Measurements from ENCODE around the gene IRS2.
A peak's percentile ranks its signal among the peaks of the same experiment; 100 is the strongest.
"Not testable (repeated sequence)": the region's sequence is repeated elsewhere in the genome, so short reads cannot be mapped to it uniquely, and the experiment has no call there.

Gene IRS2

DNA sequence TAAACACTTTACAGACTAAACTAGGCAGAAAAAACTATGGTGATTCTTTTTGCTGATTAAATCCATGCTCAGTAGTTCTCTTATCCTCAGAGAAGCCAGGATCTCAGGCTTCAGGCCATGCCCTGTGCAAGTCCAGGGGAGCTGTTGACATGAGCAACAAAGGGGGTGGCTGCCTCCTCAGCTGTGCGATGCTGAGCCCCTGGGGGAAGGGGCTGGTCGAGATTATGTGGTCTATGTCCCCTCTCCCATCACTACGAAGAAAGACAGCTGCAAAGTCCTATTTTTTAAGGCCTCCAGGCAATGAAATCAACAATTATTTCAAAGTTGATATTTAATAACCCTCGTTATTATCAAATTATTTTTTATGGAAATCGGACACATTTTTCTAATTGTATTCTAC, 37.0 kb downstream of the IRS2 start:
- DNase-seq: no peak

DNA sequence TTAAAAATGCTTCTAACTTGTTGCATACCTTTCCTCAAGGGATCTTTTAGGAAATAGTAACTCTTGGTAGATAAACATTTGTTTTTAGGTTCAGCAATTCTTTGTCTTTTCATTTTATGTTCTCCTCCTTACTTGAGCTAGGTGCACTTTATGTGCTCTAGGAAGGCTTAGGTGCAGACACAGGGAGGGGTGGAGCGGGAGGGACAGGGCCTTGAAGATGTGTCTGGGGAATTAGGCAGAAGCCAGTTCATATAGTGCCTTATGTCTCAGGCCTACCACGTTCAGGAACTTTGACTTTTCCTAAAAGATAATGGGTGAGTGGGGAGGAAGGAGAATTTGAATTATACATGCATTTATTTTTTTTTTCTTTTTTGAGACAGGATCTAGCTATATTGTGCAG, 37.7 kb downstream of the IRS2 start:
- no peak for DNase-seq

DNA sequence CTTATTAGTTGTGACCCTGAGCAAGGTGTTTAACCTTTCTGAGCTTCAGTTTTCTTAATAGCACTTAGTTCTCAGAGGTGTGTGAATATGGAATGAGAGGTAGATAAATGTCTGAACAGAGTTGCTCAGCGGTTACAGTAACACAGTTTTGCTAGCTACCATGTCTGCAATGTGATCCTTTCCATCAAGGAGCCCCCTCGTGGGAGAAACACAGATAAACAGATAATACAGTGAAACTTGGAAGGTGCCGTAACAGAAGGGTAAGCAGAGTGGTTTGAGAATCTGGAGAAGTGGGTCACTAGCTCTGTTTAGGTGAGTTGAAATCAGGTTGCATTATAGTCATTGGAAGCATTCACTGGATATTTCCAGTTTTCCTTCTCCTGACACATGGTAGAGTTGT, 38.9 kb downstream of the IRS2 start:
- DNase-seq: no peak

DNA sequence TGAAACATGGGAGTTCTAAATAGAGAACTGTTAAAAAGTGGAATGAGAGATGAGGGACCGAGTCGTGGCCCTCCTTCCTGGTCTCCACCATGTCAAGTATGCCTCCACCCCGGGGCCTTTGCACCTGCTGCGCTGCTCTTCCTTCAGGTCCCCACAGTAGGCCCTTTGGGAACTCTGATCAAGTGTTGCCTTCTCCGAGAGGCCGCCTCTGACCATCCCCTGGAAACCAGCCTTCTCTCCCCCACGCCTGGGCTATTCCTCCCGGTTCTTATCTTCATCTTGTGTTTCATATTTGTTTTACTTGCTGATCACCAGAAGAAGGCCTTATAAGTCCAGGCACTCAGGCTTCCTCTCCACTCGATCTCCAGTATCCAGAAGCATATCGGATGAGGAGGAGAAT, 40.0 kb downstream of the IRS2 start:
- DNase-seq: no peak

- no peak for DNase-seq
These were observed 40.7 kb downstream of the IRS2 start for GRCh38 chr13:109745702-109746101.

GRCh38 chr13:109745060-109745459, 41.3 kb downstream of the IRS2 start:
- DNase-seq: no peak

DNA sequence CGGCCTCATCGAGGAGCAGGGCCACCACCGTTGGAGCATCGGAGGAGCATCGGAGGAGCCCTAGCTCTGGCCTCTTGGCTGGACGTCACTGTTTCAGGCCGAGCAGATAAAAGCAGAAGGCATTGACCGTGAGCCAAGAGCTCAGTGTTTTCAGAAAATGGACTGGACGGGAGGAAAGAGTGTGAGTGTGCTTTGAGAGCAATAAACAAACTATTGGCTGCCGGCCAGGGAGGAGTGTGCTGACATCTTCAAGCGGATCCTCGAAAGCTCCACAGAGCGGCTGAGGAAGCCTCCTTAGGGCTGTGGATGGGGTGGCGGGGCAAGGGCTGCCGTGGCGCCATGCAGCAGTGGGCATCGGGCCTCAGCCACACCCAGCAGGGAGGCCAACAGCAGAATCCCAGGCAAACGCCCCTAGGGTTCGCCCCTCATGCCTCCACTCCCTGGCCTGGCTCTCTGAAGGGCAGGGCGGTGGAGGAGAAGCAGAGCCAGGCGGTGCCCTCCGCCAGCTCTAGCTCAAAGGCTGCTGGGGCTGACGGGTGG, 41.8 kb downstream of the IRS2 start:
- DNase-seq: no peak

DNA sequence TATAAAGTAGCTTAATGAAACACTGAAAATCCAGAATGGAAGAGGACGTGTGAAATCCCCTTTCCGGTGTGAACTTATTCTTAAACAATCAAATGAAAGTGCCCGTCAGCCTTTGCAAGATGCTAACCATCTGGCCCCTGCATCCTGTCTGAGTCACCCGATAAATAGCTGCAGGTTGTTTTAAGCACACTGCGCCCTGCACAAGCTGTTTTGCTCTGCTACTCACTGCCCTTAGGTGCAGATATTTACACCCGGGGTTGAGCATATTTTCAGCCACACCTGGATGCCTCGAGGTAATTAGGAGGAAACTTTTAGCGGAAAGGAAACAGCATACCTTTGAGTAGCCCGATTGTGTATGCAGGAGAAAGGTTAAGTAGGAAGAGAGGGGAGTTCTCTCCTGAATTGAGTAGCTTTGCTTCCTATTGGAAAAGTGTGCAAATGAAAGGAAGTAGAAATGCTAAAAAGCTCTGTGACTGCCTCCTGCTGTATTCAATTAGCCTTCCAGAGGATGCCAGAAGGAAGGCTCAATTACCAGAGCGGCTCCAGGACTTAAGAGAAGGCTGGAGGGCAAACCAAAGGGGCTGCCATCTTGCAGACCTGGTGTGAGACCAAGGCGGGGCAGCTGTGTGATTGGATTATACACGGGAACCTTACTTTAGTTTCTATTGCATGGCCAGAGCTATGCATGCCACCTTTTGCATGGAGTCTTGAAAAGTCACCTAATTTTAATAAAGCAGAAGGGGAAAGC, 42.5 kb downstream of the IRS2 start:
- peak; percentile 39 for DNase-seq

DNA sequence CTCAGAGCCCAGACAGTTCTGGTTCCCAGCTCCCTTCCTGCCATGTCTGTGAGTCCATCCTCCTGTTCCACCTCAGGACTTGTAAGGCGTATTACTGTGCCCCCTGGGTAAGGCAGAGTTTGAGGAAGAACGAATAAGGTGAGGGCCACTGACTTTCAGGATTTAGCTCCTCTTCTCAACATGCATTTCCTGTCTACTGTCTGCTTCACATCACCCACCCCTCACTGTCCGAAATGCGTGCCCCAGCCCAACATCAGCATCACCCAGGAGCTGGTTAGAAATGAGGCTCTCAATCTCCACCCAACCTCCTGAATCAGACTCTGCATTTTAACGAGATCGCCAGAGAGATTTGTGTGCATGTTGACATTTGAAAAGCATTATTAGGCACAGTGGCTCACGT, 44.4 kb downstream of the IRS2 start:
- no peak for DNase-seq

DNA sequence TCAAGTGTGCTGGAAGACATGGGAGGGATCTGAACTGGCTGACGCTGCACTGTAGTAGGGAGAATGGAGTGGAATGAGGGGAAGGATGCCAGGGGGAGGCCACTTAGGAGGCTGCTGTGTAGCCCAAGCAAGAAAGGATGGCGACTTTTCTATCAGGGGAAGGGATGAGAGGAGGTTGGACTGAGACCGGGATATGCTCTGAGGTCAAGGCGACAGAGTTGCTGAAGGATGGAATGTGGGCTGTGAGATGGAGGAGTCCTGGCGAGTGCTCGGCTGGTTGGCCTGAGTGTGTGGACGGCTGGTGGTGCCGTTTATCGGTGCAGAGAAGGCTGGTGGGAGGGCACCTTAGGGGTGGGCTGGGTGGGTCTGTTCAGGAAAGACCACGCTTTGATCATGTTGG, 45.7 kb downstream of the IRS2 start:
- no peak for DNase-seq

DNA sequence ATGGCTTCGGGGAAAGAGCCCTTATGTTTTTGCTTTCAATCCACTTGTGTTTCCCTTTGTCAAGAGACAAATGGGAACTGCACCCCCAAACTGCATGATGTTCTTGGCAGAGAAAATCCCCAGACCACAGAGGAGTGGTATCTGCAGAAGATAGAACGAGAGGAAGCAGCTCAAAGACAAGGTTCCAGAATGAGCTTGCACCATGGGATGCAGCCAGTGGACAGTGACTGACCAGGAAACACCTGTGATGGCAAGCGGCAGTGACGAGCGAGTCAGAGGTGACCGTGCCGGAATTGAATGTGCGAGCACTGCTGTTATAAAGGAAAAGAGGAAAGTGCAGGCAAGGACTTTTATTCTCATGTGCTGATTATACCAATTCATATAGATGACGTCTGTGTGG, 46.3 kb downstream of the IRS2 start:
- no peak for DNase-seq

- DNase-seq: no peak
These were observed 48.1 kb downstream of the IRS2 start for GRCh38 chr13:109738298-109738746.

DNA sequence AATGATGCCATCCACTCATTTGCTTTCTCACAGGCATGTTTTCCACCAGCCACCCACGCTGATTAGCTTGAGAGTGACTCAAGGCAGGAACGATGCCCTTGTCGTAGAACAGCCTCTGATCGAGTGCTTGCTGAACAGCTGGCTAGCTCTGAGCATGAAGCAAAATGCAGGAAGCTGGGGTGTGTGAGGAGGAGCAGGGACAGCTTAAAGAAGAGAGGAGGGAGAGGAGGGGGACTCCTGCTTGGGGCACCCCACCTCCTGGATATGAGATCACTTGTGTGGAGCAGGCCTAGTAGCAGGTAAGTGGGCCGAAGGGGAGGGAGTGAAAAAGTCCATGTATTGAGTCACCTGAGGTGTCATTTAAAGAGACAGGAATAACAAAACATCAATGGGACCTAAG, 48.8 kb downstream of the IRS2 start:
- DNase-seq: no peak

DNA sequence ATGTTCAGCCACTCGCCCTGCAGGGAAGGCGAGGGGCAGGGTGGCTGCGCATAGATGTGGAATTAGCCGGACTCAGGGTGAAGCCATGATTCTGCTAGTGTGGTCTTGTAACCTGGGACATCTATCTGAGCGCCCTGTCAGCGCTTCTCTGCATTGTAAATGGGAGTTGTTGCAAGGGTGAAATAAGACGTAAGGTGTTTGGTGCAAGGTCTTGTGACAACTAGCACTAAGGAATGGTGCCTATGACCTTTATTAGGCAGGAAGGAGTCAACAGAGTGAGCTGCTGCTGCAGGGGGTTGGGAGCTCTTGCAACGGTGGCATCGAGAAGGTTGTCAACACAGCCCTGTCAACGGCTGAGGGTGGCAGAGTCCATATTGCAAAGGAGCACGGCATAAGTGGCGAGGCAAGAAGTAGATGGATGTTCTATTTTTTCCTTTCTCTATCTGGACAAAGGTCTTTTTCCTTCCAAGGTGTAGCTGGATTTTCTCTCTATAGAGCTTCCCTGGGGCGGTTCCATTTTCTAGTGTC, 49.3 kb downstream of the IRS2 start:
- DNase-seq: no peak

DNA sequence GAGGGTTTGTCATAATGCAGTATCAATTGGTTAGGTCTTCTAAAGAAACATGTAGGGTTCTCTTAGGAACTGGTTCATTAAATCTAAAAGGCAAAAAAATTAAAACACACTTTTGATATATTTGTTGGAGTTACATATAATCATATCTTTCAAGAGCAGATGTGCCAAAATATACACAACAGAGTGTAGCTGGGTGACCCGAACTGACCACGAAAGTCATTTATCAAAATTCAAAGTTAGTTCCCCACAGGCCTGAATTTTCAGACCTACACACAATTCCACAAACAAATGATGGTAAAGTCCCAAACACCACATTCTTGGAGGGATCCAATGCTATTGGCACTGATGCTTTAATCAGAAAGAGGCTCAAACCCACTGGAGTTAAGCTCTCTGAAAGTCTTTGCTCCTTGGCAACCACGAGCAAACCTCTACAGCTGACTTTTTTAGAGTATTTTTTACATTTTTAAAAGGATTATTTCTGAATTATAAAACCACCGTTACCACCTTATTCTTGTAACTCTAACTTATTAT, 50.9 kb downstream of the IRS2 start:
- no peak for DNase-seq

GRCh38 chr13:109734002-109734785, 52.2 kb downstream of the IRS2 start:
- no peak for DNase-seq

GRCh38 chr13:109733550-109733949, 52.8 kb downstream of the IRS2 start:
- DNase-seq: no peak

- not testable (repeated sequence) for DNase-seq
These were observed 53.8 kb downstream of the IRS2 start for GRCh38 chr13:109732470-109733170.

DNA sequence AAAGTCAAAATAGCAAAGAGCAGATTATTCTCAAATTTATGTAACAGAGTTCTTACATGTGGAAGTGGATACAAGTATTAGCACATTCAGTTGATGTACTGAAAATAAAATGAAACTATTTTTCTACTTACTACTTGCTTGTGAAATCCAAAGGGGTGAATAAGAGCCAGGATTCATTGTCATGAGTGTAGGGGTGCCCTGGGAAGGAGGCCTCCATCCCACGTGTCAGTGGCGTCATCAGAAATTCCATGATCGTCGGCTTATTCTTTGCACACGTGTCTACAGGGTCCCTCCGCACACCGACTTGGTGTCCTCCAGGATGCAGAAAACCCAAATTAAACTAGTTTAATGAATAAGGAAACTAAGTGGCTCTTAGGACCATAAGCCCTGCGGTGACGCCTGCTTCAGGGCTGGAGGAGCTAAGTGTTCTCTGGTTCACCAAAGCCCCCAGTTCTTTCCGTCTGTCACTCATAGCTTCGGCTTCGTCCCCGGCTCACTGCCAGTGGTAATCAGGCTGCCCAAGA, 55.5 kb downstream of the IRS2 start:
- no peak for DNase-seq

- no peak for DNase-seq
These were observed 57.3 kb downstream of the IRS2 start for GRCh38 chr13:109728791-109729731.

DNA sequence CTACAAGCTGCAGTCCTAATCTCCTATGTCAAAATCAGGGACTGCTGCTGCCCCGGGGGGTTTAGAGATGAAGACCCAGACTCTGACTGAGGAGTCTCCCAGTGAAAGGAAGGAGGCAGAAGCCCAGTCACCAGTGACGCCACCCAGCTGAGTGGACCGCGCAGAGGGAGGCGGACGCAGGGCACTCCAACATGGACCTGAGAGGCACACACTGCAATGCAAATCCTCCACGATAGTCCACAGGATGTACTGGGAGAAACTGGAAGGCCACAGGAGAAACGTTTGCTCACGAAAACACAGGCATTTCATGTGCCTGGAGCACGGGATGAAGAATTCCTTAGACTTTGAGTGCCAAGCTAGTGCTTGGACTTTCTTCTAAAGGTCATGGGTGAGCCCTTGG, 58.3 kb downstream of the IRS2 start:
- DNase-seq: no peak

GRCh38 chr13:109727251-109727650, 59.1 kb downstream of the IRS2 start:
- no peak for DNase-seq

Data from kidney glomerular epithelial cell (primary cell).